Measurements from ENCODE around the gene SLF2. TPM values are rescaled to one million over a fixed set of nuclear protein-coding genes. Genes with fewer than 3 reads are reported as not detected.

SLF2 gene
- total RNA-seq, 2 donors from 2014 or later = 31.5 to 38.9 TPM

DNA sequence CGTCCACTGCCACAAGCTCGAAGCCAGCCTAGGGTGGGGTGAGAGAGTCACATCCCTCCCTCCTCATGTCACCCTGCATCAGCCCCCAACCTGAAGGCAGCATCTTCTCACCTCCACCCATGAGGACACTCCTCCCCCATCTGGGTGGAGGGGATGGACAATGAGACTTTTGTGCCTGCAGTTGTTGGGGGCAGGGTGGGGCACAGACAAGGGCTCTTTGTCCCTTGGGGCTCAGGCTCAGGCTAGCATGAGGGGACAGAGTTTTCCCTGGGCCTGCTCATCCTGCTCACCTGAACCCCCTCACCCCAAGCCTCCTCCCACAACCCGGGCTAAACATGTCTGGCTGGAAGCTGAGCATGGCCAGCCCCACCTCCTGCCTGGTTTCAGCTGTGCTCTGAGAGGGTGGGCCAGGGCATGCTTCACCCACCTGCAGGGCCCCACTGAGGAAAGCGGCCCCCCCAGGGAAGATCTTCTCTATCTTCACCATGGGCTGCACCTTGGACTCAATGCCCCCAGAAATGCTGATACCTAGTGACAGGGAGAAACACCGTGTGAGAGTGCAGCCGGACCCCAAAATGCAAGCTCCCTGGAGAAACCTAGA, 96.2 kb downstream of the SLF2 start:
- no peaks in the 10 kb centered on the region for H3K4me1 ChIP-seq (ENCODE audit: control insufficient read depth, insufficient read depth, low read length)
- WGBS, 2 experiments (ENCODE audit: insufficient coverage in 1 of 2, insufficient read length in 1 of 2) = 94 to 100% methylated on average over 2 to 6 of the region's 6 CpGs
- DNase-seq = no peak
- TF ChIP-seq, protein P1, sequence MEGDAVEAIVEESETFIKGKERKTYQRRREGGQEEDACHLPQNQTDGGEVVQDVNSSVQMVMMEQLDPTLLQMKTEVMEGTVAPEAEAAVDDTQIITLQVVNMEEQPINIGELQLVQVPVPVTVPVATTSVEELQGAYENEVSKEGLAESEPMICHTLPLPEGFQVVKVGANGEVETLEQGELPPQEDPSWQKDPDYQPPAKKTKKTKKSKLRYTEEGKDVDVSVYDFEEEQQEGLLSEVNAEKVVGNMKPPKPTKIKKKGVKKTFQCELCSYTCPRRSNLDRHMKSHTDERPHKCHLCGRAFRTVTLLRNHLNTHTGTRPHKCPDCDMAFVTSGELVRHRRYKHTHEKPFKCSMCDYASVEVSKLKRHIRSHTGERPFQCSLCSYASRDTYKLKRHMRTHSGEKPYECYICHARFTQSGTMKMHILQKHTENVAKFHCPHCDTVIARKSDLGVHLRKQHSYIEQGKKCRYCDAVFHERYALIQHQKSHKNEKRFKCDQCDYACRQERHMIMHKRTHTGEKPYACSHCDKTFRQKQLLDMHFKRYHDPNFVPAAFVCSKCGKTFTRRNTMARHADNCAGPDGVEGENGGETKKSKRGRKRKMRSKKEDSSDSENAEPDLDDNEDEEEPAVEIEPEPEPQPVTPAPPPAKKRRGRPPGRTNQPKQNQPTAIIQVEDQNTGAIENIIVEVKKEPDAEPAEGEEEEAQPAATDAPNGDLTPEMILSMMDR (conservative IDR thresholded peaks at IDR 0.05) = no peak
- H3K27ac ChIP-seq (ENCODE audit: low read depth, low read length) = no peak overlapping the region
- peaks cover 12% of the 10 kb centered on the region for H3K4me1 Mint-ChIP-seq
- no peak overlapping the region for H3K4me3 Mint-ChIP-seq
- peaks cover 16% of the 10 kb centered on the region for H3K36me3 Mint-ChIP-seq (ENCODE audit: low read depth)
- peaks cover 23% of the 10 kb centered on the region for H3K36me3 ChIP-seq (ENCODE audit: control insufficient read depth, insufficient read depth, low read length)
- H3K27ac Mint-ChIP-seq = no peak overlapping the region
- no peak overlapping the region for H3K9ac ChIP-seq (ENCODE audit: extremely low read depth, low read length, poor library complexity, severe bottlenecking)
- H3K4me3 ChIP-seq (ENCODE audit: low read length) = no peak overlapping the region
- no peaks in the 10 kb centered on the region for H3K27me3 Mint-ChIP-seq (ENCODE audit: insufficient read depth)
- no peaks in the 10 kb centered on the region for H3K9me3 Mint-ChIP-seq
- no peaks in the 10 kb centered on the region for H3K27me3 ChIP-seq (ENCODE audit: control insufficient read depth, insufficient read depth, low read length, poor library complexity, severe bottlenecking)
- H3K9me3 ChIP-seq (ENCODE audit: control insufficient read depth, low read length) = no peaks in the 10 kb centered on the region

DNA sequence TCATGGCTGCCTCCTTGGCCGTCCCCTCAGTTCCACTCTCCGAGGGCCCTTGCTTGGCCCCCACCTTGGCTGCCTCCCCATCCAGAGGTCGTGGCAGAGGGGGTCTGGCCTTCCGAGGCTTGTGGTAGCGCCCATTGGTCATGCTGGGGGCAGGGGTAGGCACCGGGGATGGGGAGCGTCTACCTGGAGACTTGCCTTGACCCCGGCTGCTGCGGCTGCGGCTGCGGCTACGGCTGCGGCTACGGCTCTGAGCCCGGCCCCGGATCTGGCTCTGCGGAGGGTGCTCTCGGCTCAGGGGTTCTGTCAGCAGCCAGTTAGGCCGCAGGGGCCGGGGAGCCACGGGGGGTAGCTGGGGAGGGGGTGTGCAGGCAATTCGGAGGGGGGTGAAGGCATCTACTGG, 97.6 kb downstream of the SLF2 start:
- 89 to 95% methylated on average over 8 to 21 of the region's 22 CpGs for WGBS, 2 experiments (ENCODE audit: insufficient coverage in 1 of 2, insufficient read length in 1 of 2)
- DNase-seq = no peak
- no peak overlapping the region for H3K9ac ChIP-seq (ENCODE audit: extremely low read depth, low read length, poor library complexity, severe bottlenecking)
- H3K27ac ChIP-seq (ENCODE audit: low read depth, low read length) = no peak overlapping the region
- peaks cover 8% of the 10 kb centered on the region for H3K27me3 ChIP-seq (ENCODE audit: control insufficient read depth, insufficient read depth, low read length, poor library complexity, severe bottlenecking)
- peaks cover 10% of the 10 kb centered on the region for H3K36me3 Mint-ChIP-seq (ENCODE audit: low read depth)
- H3K27me3 Mint-ChIP-seq (ENCODE audit: insufficient read depth) = peaks cover 13% of the 10 kb centered on the region
- H3K4me1 Mint-ChIP-seq = peaks cover 15% of the 10 kb centered on the region
- no peaks in the 10 kb centered on the region for H3K9me3 ChIP-seq (ENCODE audit: control insufficient read depth, low read length)
- H3K27ac Mint-ChIP-seq = no peak overlapping the region
- no peak overlapping the region for H3K4me3 Mint-ChIP-seq
- peaks cover 12% of the 10 kb centered on the region for H3K36me3 ChIP-seq (ENCODE audit: control insufficient read depth, insufficient read depth, low read length)
- no peaks in the 10 kb centered on the region for H3K4me1 ChIP-seq (ENCODE audit: control insufficient read depth, insufficient read depth, low read length)
- TF ChIP-seq, protein P1 (conservative IDR thresholded peaks at IDR 0.05) = no peak
- H3K4me3 ChIP-seq (ENCODE audit: low read length) = no peak overlapping the region
- H3K9me3 Mint-ChIP-seq = no peaks in the 10 kb centered on the region

DNA sequence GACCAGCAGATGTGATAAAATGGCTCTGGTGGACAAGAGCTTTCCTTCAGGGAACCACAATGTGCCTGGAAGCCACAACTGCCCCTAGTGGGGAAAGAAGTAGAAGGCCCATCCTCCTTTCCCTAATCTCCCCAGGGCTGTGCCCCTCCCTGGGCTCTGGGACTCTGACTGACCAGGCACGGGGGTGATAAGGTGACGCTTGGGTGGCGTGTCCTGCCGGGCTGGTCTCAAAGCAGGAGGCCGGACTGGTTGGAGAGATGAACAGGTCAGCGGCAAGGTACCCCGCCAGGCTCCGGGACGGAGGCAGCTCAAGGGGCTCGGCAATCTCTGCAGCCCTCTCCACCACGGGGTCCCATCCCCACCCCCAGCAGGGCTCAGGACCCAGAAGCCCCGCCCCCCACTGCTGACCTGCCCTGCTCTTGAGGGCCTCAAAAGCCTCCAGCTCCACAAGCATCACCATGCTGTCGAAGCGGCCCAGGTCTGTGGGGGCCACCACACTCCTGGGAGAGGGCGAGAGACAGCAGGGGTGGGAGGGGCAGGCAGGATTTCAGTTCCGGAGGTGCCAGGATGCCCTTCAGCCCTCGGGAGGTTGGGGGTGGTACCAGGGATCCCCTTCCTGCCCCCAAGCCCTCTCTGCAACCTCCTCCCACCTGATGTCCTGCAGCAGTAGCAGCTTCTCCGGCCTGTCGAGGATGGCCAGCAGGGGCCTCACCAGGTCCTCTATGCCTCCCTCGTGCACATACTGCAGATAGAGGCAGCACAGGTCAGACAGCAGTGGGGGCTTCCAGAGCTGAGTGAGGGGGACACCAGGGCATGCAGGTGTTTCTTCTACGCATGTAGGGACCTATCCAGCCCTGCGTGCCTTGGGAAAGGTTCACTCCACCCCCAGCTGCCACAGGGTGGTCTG, 99.0 kb downstream of the SLF2 start:
- Mint-ChIP-seq H3K4me3 (no peak overlapping the region), H3K36me3 (ENCODE audit: low read depth) (no peaks in the 10 kb centered on the region), H3K27me3 (ENCODE audit: insufficient read depth) (peaks cover 25% of the 10 kb centered on the region), H3K9me3 (no peaks in the 10 kb centered on the region), H3K27ac (no peak overlapping the region), H3K4me1 (peaks cover 15% of the 10 kb centered on the region)
- Histone ChIP-seq H3K9ac (ENCODE audit: extremely low read depth, low read length, poor library complexity, severe bottlenecking) (no peak overlapping the region), H3K27ac (ENCODE audit: low read depth, low read length) (no peak overlapping the region), H3K9me3 (ENCODE audit: control insufficient read depth, low read length) (no peaks in the 10 kb centered on the region), H3K36me3 (ENCODE audit: control insufficient read depth, insufficient read depth, low read length) (no peaks in the 10 kb centered on the region), H3K4me3 (ENCODE audit: low read length) (no peak overlapping the region), H3K27me3 (ENCODE audit: control insufficient read depth, insufficient read depth, low read length, poor library complexity, severe bottlenecking) (peaks cover 17% of the 10 kb centered on the region), H3K4me1 (ENCODE audit: control insufficient read depth, insufficient read depth, low read length) (no peaks in the 10 kb centered on the region)
- 77 to 83% methylated on average over 18 to 22 of the region's 22 CpGs for WGBS, 2 experiments (ENCODE audit: insufficient coverage in 1 of 2, insufficient read length in 1 of 2)
- TF ChIP-seq, protein P1 (conservative IDR thresholded peaks at IDR 0.05) = peak; percentile 76
- DNase-seq = peak; percentile 81
